Esophagus muscularis mucosa (tissue), 3 donors: ENCODE data around the gene PSMD5.

Experiments
- POLR2A ChIP-seq: fragments of 450-650 bp; IDR thresholded peaks from one replicate; pipeline ENCODE4 v1.6.1; 2017; ENCODE audit warnings: antibody characterized with exemption, moderate library complexity, mild to moderate bottlenecking, low read depth
- TF ChIP-seq, protein P1 (sequence below), 3 experiments: fragments of 200-600 bp in 2 of 3; fragments of 450-650 bp in 1 of 3; sonication (generic) in 2 of 3; IDR thresholded peaks; one replicate each; pipeline ENCODE4 v1.5.1; 2017 to 2019; ENCODE audit warnings: antibody characterized with exemption in 3 of 3, mild to moderate bottlenecking in 2 of 3, moderate library complexity in 1 of 3

DNA sequence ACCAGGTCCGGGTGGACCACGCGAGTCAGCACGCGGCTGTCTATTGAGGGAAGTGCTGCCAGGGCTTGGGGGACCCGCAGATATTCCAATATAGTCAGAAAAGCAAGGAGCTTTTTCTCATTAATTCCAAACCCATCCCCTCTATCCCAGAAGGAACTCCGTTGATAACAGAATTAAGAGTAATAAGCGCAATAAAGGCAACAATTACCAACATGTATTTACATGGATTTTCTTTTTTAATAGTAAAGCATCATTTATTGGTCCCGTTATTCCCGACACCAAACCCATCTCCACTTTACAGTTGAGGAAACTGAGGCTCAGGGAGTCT, 26.6 kb upstream of the PSMD5 start:
- TF ChIP-seq, protein P1, sequence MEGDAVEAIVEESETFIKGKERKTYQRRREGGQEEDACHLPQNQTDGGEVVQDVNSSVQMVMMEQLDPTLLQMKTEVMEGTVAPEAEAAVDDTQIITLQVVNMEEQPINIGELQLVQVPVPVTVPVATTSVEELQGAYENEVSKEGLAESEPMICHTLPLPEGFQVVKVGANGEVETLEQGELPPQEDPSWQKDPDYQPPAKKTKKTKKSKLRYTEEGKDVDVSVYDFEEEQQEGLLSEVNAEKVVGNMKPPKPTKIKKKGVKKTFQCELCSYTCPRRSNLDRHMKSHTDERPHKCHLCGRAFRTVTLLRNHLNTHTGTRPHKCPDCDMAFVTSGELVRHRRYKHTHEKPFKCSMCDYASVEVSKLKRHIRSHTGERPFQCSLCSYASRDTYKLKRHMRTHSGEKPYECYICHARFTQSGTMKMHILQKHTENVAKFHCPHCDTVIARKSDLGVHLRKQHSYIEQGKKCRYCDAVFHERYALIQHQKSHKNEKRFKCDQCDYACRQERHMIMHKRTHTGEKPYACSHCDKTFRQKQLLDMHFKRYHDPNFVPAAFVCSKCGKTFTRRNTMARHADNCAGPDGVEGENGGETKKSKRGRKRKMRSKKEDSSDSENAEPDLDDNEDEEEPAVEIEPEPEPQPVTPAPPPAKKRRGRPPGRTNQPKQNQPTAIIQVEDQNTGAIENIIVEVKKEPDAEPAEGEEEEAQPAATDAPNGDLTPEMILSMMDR (IDR thresholded peaks at IDR 0.05) = no peak
- no peak for TF ChIP-seq POLR2A
